Mesendoderm (in vitro differentiated cells): ENCODE results near the gene CFHR5. TPM values are rescaled to one million over a fixed set of nuclear protein-coding genes. Genes with fewer than 3 reads are reported as not detected.
"Not testable (repeated sequence)": the region's sequence is repeated elsewhere in the genome, so short reads cannot be mapped to it uniquely, and the experiment has no call there.

Experiments used
- DNase-seq: peaks from one replicate; pipeline ENCODE4 v3.0.0; 2013
- H2AK5ac ChIP-seq: 2 replicates; pipeline ENCODE4 v1.6.1; 2013; ENCODE audit warnings: low read length, inconsistent platforms
- H2BK120ac ChIP-seq: 2 replicates; pipeline ENCODE4 v1.6.1; 2013; ENCODE audit warnings: low read depth, mild to moderate bottlenecking, low read length, moderate library complexity, mixed read lengths
- H2BK15ac ChIP-seq: replicated peaks from 2 replicates; pipeline ENCODE4 v1.6.1; 2013; ENCODE audit warnings: low read depth, mild to moderate bottlenecking, moderate library complexity
- H2BK5ac ChIP-seq: 2 replicates; pipeline ENCODE4 v1.6.1; 2013; ENCODE audit warnings: low read length, inconsistent platforms
- H3K18ac ChIP-seq: 2 replicates; pipeline ENCODE4 v1.6.1; 2013; ENCODE audit warnings: mild to moderate bottlenecking, low read length, mixed read lengths
- H3K23ac ChIP-seq: one replicate; pipeline ENCODE4 v1.6.1; 2013; ENCODE audit warnings: low read length
- H3K27ac ChIP-seq: 2 replicates; pipeline ENCODE4 v1.5.1; 2013; ENCODE audit warnings: low read depth, mild to moderate bottlenecking, inconsistent platforms, low read length, moderate library complexity
- H3K27me3 ChIP-seq: 2 replicates; pipeline ENCODE4 v1.6.1; 2013; ENCODE audit warnings: low read length, control low read depth, mild to moderate bottlenecking, inconsistent platforms; ENCODE audit not compliant: insufficient read depth, poor library complexity
- H3K36me3 ChIP-seq: 2 replicates; pipeline ENCODE4 v1.6.1; 2013; ENCODE audit warnings: low read length, inconsistent platforms; ENCODE audit not compliant: control insufficient read depth, insufficient read depth
- H3K4ac ChIP-seq: one replicate; pipeline ENCODE4 v1.6.1; 2013; ENCODE audit warnings: low read depth, mild to moderate bottlenecking, low read length, moderate library complexity
- H3K4me1 ChIP-seq: 2 replicates; pipeline ENCODE4 v1.6.1; 2013; ENCODE audit warnings: low read depth, low read length, inconsistent platforms; ENCODE audit not compliant: control insufficient read depth
- H3K4me2 ChIP-seq: 2 replicates; pipeline ENCODE4 v1.6.1; 2013; ENCODE audit warnings: low read length
- H3K4me3 ChIP-seq: 2 replicates; pipeline ENCODE4 v1.5.1; 2013; ENCODE audit warnings: mild to moderate bottlenecking, low read length
- H3K56ac ChIP-seq: one replicate; pipeline ENCODE4 v1.6.1; 2013; ENCODE audit warnings: low read length
- H3K79me1 ChIP-seq: 2 replicates; pipeline ENCODE4 v1.6.1; 2013; ENCODE audit warnings: low read length, inconsistent platforms
- H3K79me2 ChIP-seq: 2 replicates; pipeline ENCODE4 v1.6.1; 2013; ENCODE audit warnings: mild to moderate bottlenecking, low read length; ENCODE audit not compliant: control insufficient read depth, insufficient read depth
- H3K9ac ChIP-seq: 2 replicates; pipeline ENCODE4 v1.6.1; 2013; ENCODE audit warnings: low read length, inconsistent platforms
- H4K5ac ChIP-seq: one replicate; pipeline ENCODE4 v1.6.1; 2013; ENCODE audit warnings: low read length
- H4K8ac ChIP-seq: one replicate; pipeline ENCODE4 v1.6.1; 2013; ENCODE audit warnings: low read depth, mild to moderate bottlenecking, control low read depth, low read length, moderate library complexity
- WGBS: extraction: QIAGEN DNeasy Blood & Tissue Kit; methylation state at CpG from one replicate; pipeline ENCODE4 v1.1.7; 2013; ENCODE audit warnings: low lambda C conversion rate, missing lambda C conversion rate; ENCODE audit not compliant: insufficient coverage; ENCODE audit errors: extremely low coverage; 5-methylcytosine and 5-hydroxymethylcytosine counted together
- polyA plus RNA-seq, 2 experiments: library from polyadenylated mRNA; stranded (reverse); fragments of 200-250 nt; gene quantifications; one replicate each; pipeline ENCODE4 v1.2.3, GENCODE V29; 2013

The CFHR5 gene
- not detected for polyA plus RNA-seq (2013, experiment 1 of 2)
- polyA plus RNA-seq (2013, experiment 2 of 2): not detected

GRCh38 chr1:196977278-196977677 lies at the start of gene CFHR5:
Gene CFHR5 (plus strand): TSS chr1:196977556. CDS start chr1:196977665, 109 bp downstream.
- H3K18ac ChIP-seq: no peak within 1 kb of the TSS
- H4K8ac ChIP-seq: no peak within 1 kb of the TSS
- H3K79me1 ChIP-seq: no peaks in the 10 kb centered on the region
- no peak within 1 kb of the TSS for H3K27ac ChIP-seq
- H3K23ac ChIP-seq: no peak within 1 kb of the TSS
- H3K9ac ChIP-seq: no peak within 1 kb of the TSS
- no peak within 1 kb of the TSS for H2AK5ac ChIP-seq
- no CpG with 5 or more reads among the region's 5 CpGs for WGBS
- H2BK15ac ChIP-seq: no peak within 1 kb of the TSS
- no peaks in the 10 kb centered on the region for H3K27me3 ChIP-seq
- H3K79me2 ChIP-seq: no peaks in the 10 kb centered on the region
- no peak within 1 kb of the TSS for H3K4ac ChIP-seq
- no peaks in the 10 kb centered on the region for H3K4me1 ChIP-seq
- H3K56ac ChIP-seq: no peak within 1 kb of the TSS
- H4K5ac ChIP-seq: no peak within 1 kb of the TSS
- H2BK120ac ChIP-seq: no peak within 1 kb of the TSS
- no peak within 1 kb of the TSS for H2BK5ac ChIP-seq
- DNase-seq: no peak
- H3K4me2 ChIP-seq: no peak within 1 kb of the TSS
- H3K36me3 ChIP-seq: no peaks in the 10 kb centered on the region
- no peak within 1 kb of the TSS for H3K4me3 ChIP-seq

DNA sequence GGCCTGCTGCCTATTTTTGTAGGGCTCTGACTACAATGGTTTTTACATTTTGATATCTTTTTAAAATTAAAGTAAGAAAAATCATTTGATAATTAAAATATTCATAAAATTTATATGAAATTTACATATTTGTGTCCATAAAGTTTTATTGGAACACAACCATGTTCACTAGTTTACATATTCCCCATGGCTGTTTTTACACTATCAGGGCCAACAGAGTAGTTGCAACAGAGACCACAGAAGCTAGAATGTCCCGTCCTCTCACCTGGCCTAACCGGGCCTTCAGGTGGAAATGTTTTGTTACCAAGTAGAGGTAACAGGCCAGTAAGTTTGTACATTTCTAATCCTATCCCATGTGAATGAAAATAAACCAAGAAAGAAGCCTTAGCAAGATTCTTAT lies 44.5 kb upstream of the CFHR5 start:
- H4K8ac ChIP-seq, H3K27me3 ChIP-seq, H3K27ac ChIP-seq, H2BK15ac ChIP-seq, H3K79me1 ChIP-seq, H3K18ac ChIP-seq, H3K4ac ChIP-seq, H3K56ac ChIP-seq, DNase-seq, H3K4me3 ChIP-seq, H3K36me3 ChIP-seq, H2BK5ac ChIP-seq, H3K23ac ChIP-seq, H2BK120ac ChIP-seq, H2AK5ac ChIP-seq, H3K79me2 ChIP-seq, H3K9ac ChIP-seq, H4K5ac ChIP-seq, H3K4me2 ChIP-seq, H3K4me1 ChIP-seq: not testable (repeated sequence)
- no CpG with 5 or more reads among the region's 2 CpGs for WGBS

DNA sequence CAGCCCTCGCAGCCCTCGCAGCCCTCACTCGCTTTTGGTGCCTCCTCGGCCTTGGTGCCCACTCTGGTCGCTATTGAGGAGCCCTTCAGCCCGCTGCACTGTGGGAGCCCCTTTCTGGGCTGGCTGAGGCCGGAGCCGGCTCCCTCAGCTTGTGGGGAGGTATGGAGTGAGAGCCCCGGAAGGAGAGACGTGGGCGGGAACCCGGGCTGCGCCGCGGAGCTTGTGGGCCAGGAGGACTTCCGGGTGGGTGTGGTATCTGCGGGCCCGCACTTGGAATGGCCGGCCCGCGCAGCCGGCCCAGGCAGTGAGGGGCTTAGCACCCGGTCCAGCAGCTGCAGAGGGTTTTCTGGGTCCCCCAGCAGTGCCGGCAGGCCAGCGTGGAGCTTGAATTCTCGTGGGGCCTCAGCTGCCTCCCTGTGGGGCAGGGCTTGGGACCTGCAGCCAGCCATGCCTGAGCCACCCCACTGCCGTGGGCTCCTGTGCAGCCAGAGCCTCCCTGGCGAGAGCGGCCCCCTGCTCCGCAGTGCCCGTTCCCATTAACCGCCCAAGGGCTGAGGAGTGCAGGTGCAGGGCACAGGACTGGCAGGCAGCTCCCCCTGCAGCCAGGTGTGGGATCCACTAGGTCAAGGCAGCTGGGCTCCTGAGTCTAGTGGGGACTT lies 43.7 kb upstream of the CFHR5 start:
- H3K56ac ChIP-seq: no peak overlapping the region
- no peak overlapping the region for H3K4ac ChIP-seq
- no peaks in the 10 kb centered on the region for H3K4me1 ChIP-seq
- no peak for DNase-seq
- H4K5ac ChIP-seq: no peak overlapping the region
- H2BK120ac ChIP-seq: no peak overlapping the region
- H2BK5ac ChIP-seq: no peak overlapping the region
- no peak overlapping the region for H4K8ac ChIP-seq
- no peak overlapping the region for H2AK5ac ChIP-seq
- no peak overlapping the region for H3K23ac ChIP-seq
- H3K4me3 ChIP-seq: no peak overlapping the region
- H2BK15ac ChIP-seq: no peak overlapping the region
- no peaks in the 10 kb centered on the region for H3K27me3 ChIP-seq
- H3K79me2 ChIP-seq: no peaks in the 10 kb centered on the region
- no peak overlapping the region for H3K27ac ChIP-seq
- H3K18ac ChIP-seq: no peak overlapping the region
- no peak overlapping the region for H3K9ac ChIP-seq
- no peaks in the 10 kb centered on the region for H3K36me3 ChIP-seq
- WGBS: no CpG with 5 or more reads among the region's 32 CpGs
- H3K4me2 ChIP-seq: no peak overlapping the region
- no peaks in the 10 kb centered on the region for H3K79me1 ChIP-seq

- H3K4me1 ChIP-seq, H4K8ac ChIP-seq, H2BK120ac ChIP-seq, H3K79me2 ChIP-seq, H3K27me3 ChIP-seq, H3K27ac ChIP-seq, H3K18ac ChIP-seq, H3K79me1 ChIP-seq, H3K56ac ChIP-seq, H2BK5ac ChIP-seq, H3K4ac ChIP-seq, H4K5ac ChIP-seq, H3K9ac ChIP-seq, H2AK5ac ChIP-seq, H3K4me2 ChIP-seq, H3K36me3 ChIP-seq, H3K4me3 ChIP-seq, H2BK15ac ChIP-seq, H3K23ac ChIP-seq: not testable (repeated sequence)
- peak; percentile 7 for DNase-seq
- no CpG with 5 or more reads among the region's 6 CpGs for WGBS
These were observed 35.9 kb upstream of the CFHR5 start for GRCh38 chr1:196941474-196941873.

- not testable (repeated sequence) for H2AK5ac ChIP-seq, H3K23ac ChIP-seq, H4K8ac ChIP-seq, H4K5ac ChIP-seq, H3K4me2 ChIP-seq, H3K79me1 ChIP-seq, H3K27ac ChIP-seq, H3K18ac ChIP-seq, H2BK15ac ChIP-seq, H3K27me3 ChIP-seq, H3K4me3 ChIP-seq, DNase-seq, H3K79me2 ChIP-seq, H2BK120ac ChIP-seq, H3K56ac ChIP-seq, H3K36me3 ChIP-seq, H2BK5ac ChIP-seq, H3K9ac ChIP-seq, H3K4me1 ChIP-seq, H3K4ac ChIP-seq
- no CpG with 5 or more reads among the region's 1 CpG for WGBS
These were observed 33.8 kb upstream of the CFHR5 start, which contains the start of gene CFHR2 for GRCh38 chr1:196943568-196943967. Gene CFHR2 (plus strand): TSS chr1:196943738. CDS start chr1:196943881, 143 bp downstream.
